HG03175 (cell line): Measurements from ENCODE around the gene PRRC2B.

Experiments used
- ATAC-seq: cut with Tn5 transposase; IDR thresholded peaks from one replicate; pipeline ENCODE4 v1.9.1; 2021; ENCODE audit warnings: mild to moderate bottlenecking, moderate library complexity; ENCODE audit not compliant: unreplicated experiment

The PRRC2B gene

DNA sequence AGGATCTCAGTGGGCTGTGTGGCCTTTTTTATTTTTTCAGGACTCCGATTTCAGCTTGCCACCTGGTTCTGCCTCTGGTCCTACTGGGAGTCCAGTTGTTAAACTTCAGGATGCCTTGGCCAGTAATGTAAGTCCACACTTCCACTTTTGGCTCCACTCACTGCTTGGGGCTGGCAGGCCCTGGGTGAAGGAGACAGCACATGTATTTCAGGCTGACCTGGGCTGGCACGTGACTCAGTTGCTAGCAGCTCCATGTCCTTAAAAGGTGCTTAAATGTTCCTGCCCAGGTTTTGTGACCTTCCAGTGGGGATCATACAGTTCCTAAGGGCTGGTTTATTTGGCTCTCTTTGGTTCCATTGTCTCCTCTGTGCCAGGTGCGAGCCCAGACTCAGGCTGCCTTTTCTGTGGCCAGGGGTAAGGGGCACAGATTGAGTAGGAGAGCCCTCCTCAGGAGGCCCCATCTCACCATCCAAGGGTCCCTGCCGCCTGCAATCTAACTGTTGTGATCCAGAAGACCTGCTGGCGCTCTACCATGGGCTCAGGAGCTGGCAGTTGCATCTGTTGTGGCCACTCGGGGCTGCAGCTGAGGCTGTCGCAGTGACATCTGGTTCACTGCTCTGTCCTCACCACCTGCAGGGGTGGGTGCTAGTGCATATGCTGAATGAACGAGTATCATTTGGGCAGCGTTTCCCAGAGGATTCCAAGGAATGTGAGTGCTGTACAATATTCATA, 89.6 kb downstream of the PRRC2B start:
- ATAC-seq: no peak

DNA sequence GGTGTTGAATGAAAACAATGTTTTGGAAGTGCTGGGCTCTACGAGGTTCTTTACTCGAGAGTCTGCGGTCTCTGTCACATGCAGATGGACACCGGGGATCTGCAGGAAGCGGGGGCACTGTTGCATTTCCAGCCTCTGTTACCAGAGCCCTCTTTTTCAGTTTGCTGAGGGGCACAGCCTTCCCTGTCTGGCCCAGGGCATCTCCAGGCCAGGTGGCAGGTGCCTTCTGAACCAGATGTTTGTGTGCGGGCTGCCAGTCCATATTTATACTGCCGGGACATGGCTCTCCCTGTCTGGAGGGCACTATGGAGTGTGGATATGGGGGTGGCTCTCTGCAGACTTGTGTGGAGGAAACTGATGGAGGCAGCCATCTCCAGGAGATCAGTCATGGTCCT, 90.2 kb downstream of the PRRC2B start:
- ATAC-seq: no peak

DNA sequence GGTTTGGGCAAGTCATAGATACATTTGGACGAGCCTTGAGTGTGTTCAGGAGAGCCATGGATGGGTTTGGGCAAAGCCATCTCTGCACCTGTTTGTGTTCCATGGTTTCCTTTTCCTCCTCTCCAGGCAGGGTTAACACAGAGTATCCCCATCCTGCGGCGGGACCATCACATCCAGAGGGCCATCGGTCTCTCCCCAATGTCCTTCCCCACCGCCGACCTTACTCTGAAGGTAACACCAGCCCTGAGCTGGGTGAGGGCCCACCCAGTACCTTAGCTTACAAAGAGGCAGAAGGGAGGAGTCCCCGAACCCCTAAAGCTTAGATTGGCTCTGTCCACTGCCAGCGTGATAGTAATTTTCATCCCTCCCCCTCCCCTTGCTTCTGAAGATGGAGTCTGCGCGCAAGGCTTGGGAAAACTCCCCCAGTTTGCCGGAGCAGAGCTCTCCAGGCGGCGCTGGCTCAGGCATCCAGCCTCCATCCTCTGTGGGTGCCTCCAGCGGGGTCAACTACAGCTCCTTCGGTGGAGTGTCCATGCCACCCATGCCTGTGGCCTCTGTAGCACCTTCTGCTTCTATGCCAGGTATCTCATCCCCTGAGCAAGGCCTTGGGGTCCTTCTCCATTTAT, 90.8 kb downstream of the PRRC2B start:
- ATAC-seq: no peak

DNA sequence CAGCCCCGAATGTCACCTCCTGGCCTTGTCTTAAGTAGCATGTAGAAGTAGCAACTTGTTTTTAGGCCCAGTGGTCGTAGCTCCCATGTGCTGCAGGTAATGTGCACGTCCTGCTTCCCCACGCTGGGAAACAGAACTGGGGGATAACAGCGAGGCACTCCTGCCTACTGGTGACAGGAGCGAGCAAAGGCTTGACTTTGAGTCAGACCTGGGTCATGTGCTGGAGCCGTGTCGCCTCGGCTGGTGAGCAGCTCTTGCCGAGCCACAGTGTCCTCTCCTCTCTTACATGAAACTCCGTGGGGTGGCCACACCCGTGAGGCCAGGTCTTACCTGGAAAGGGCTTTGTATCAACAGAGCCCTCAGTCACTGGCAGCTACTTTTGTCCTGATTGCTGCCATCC, 91.3 kb downstream of the PRRC2B start:
- no peak for ATAC-seq

DNA sequence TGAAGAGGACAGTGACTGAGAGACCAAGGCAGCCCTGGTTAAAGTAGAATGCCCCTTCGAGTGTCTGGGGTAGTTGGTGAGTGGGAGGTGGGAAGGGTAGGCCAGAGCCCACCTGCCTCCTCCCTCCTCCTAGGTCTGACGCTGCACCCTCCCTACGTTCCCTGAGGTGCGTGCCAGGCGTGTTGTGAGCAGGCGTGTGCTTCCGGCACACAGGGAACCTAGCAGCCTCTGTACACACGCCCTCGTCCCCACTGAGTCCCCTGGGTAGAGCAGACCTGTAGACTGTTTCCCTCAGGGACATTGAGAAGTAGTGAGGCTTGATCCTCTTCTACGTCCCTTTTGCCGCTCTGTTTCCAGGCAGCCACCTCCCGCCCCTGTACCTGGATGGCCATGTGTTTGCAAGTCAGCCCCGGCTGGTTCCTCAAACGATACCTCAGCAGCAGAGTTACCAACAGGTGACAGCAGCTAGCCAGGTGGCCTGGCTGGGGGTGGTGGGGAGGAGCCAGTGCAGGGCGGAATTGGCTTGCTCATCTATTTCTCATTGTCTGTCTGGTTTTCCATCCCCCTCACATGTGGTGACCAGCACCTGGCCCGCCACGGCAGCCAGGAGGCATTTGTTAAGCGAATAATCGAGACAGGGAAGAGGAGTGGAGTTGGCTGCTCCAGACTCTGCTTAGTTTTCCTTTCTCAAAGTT, 92.0 kb downstream of the PRRC2B start:
- no peak for ATAC-seq

DNA sequence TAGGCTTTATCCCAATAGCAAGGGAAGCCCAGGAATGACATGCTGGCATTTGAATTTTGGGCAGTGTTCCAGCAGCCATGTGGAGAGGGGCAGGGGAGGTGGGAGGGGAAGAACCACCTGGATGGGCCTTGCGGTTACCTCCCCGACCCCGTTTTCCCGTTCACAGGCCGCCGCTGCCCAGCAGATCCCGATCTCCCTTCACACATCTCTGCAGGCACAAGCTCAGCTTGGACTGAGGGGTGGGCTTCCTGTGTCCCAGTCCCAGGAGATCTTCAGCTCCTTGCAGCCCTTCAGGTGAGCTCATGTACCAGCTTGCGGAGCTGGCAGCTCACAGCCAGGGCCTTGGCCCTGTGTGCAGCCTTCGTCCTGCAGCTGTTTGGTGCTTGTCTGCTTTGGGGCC, 93.1 kb downstream of the PRRC2B start:
- no peak for ATAC-seq

DNA sequence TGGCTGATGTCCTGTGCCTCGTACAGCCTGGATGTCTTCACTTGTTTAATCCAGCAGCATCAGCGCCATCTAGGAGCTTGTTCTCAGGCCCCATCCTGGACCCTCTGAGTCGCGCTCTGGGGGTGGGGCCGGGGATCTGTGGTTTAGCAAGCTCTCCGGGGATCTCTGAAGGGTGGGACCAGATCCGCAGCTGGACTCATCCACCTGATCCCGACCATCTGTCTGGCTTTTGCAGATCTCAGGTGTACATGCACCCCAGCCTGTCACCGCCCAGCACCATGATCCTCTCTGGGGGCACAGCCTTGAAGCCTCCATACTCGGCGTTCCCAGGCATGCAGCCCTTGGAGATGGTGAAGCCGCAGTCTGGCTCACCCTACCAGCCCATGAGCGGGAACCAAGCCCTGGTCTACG, 93.7 kb downstream of the PRRC2B start:
- no peak for ATAC-seq

DNA sequence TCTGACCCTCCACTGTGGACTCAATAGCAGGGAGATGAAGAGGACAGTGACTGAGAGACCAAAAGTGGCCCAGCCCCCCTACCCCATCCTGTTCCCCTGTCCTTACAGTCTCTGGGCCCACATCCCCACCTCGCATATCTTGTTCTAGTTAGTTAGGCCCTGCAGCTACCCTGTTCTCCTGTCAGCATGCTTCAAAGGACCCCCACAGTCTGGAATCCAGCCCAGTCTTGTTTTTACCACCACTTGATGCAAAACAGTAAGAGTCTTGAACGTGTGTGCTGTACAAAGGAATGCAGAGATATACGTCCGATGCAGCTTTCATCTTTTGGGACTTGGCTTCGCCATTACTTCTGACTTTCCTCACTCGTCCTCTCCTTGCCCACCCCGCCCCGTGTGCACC, 96.6 kb downstream of the PRRC2B start:
- ATAC-seq: no peak

DNA sequence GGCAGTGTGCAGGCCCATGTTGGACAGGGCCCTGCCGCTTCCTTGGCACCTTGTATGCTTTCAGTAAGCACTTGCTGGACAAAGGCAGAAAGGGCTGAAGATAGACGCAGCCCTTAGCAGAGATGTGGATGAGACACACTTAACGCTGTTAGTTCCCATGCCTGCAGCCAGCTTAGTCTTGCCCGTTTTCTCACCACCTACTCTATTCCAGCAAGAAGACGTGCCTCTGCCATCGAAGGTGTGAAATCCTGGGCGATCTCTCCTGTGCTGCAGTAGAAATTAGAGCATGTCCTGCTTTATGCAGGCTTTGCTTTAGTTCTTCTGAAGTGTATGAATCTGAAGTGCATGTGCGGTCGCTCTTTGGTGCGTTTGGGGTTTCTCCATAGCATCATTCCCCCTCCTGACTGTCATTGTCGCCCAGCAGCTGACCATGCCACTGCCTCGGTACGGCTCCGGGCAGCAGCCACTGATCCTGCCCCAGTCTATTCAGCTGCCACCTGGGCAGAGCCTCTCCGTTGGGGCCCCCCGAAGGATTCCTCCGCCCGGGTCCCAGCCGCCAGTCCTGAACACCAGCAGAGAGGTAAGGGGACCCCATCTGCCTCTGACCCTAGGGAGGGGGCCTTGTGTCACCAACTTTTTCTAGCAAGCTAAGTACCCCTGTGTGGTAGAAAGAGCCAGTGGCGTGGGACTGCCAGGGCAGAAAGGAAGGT, 97.3 kb downstream of the PRRC2B start:
- no peak for ATAC-seq

DNA sequence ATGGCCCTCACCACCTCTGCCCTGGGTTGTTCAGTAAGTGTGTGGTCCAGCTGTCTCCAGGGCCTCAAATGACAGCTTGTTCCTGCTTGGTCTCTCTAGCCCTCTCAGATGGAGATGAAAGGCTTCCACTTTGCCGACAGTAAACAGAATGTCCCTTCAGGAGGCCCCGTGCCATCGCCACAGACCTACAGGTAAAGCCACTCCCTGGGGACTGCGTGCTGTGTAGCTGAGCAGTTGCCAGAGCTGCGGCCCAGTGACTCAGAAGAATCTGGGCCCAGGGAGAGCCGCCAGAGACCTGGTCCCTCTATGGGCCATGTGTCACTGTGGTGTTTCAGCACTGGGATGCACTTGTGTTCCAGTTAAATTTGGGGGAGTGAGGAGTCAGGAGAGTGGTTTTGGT, 98.2 kb downstream of the PRRC2B start:
- ATAC-seq: no peak

DNA sequence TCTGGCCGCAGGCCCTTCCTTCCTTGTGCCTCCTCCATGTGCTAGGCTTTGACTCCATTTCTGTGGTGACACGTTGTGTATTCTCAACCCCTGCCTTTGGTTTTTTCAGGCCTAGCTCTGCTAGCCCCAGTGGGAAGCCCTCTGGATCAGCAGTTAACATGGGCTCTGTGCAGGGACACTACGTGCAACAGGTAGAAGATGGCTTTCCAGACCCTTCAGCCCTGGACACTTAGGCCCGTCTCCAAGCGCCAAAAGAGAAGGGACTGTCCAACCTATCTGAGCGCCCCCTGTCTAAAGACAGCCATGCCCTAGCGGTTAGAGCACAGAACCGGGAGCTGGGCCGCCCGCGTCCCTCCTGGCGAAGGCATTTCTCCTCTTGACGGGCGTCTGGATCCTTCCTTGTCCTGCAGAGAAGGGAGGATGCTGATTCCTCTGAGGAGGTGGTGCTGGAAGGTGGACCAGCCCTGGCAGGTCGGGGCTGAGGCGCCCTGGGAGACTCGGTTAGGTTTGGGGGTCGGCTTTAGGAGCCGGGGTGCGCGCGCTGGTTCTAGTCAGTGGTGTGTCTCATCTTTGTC, 100.5 kb downstream of the PRRC2B start:
- ATAC-seq: no peak

DNA sequence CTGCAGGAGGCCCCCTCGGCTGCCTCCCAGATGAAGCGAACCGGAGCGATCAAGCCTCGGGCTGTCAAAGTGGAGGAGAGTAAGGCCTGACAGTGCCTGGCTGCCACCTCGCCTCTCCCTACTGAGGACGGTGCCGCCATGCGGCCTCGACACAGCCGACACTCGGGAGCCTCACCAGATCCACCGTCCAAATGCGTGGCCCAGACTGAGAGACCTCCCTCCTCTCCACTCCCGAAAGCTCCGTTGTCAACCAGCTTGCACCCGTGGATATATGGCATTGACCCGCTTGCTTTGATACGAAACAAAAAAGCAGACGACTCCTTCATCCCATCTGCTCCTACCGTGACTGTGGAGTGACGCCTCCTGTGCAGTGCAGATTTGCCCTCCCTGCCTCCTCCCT, 101.9 kb downstream of the PRRC2B start:
- ATAC-seq: no peak

DNA sequence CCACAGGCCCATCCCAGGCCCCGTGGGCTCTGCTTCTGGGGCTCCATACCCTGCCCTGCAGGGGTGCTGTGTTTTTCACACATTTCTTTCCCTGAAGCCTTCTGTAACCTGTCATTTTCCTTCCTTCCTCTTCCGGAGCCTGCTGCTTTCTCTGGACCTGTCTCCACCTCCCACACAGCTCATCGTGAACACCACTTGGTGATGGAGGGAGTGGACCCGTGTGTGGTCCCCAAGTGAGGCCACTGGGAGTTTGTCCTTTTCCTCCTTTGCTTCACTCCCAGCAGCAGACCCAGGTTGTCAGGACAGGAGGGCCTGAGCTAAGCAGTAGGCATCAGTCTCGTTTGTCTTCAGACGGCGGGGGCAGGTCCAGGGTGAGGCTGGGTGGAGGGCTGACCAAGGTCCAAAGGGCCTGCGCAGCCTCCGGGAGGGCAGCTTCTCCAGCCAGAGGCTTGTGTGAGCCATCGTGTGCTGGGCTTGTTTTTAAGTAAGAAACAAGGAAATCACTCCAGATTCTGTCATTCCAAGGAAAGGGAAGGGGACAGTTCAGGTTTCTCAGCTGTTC, 103.0 kb downstream of the PRRC2B start:
- ATAC-seq: no peak

DNA sequence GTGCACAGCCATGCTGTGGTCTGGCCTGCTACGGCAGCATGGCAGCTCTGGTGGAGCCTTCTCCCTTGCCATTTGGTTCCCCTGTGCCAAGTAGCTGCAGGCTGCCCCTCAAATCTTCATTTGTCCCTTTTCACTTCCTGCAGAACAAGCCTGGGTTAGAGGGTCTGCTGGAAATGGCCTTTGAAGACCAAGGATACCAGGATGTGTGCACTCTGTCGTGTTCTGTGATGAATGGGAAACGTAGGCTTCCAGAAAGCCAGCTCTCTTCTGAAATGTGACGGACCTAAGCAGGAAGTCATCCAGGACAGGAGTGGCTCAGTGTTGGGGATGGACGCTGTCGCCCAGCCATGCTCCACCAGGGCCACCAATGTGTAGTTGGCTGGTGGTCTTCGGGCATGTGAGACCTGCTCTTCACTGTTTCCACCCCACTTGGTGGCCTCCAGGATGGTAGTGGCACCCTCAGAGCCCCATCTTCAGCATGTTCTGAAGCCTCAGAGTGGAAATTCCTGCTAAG, 105.4 kb downstream of the PRRC2B start:
- no peak for ATAC-seq

DNA sequence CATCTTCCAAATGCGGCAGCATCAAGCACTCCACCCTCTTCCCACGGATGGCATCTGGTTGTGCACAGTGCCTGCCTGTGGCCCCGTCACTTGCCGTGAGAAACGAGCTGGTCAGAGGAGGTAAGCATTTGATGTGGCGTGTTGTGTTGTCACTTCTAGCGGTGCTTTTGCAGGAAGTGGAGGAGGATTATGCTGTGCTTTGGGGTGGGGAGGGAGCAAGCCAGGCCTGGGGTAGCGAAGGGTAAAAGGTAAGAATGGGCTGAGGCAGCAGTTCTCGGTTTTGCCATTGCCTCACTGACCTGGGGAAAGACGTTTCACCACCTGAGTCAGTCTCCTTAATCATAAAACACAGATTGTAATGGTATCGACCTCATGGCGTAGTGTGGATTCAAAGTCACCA, 106.5 kb downstream of the PRRC2B start:
- ATAC-seq: no peak

DNA sequence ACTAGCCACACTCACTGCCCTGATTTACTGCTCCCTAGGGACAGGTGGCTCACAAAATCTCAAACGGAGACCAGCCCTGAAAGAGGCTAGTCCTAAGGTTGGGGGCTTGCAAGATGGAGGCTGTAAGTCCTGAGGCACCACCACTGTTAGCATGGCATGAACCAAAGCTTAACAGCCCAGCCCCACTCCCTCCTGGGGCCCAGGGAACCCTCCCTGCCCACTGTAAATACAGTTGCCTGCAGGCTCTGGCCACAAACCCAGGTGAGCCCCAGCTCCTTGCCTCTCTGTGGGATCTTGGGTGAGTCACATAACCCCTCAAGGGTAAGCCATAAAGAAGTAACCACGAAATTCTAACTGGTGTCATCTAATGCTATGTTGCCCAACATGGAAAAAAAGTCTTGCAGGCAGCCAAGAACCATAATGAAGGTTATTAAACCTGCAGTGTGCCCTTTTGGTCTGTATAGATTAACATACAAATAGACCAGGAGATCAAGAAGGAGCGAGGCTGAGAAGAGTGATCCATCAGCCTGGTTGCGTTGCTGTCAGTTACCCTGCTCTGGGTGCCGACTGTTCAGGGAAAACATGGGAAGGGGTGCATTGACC, 107.2 kb downstream of the PRRC2B start:
- ATAC-seq: no peak

DNA sequence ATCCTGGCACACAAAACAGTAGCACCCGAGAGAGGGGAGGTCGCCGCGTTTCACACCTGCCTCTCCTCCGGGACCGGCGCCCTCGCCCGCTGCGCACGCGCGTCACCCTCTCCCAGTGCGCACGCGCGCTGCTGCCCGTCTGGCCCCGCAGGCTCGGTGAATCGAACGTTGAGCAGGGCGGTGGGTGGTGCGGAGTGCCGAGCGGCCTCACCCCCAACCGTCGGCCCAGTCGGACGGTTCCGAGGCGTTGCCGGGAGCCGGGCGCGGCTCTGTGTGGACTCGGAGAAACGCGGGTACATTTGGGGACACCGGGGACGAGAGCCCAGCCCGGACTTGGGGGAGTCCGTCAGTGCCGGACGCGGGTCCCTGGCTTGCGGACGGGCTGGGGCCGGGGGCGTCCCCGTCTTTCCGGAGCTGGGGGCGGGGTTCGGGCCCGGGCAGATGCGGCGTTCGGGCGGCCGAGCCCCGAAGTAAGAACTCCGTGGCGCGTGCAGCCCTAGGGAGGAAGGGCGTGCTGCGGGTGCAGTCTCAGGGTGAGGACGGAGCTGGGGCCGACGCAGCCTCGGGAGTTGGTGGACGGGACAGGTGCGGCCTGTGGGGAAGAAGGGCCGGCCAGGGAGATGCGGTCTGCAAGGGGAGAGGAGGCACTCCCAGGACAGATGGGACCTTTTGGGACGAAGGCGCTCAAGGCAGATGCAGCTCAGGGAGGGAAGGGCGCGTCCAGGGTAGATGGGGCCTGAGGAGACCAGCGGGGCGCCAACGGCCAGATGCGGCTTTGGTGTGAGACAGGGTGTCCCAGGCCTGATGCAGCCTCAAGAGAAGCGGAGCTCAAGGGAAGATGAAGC, 109.1 kb downstream of the PRRC2B start, which contains the start of gene POMT1:
Gene POMT1 (plus strand): TSS at position 138 of the 845 bp plus-strand sequence. CDS start 1,301 bp downstream, outside the sequence.
- ATAC-seq: peak; percentile 81

DNA sequence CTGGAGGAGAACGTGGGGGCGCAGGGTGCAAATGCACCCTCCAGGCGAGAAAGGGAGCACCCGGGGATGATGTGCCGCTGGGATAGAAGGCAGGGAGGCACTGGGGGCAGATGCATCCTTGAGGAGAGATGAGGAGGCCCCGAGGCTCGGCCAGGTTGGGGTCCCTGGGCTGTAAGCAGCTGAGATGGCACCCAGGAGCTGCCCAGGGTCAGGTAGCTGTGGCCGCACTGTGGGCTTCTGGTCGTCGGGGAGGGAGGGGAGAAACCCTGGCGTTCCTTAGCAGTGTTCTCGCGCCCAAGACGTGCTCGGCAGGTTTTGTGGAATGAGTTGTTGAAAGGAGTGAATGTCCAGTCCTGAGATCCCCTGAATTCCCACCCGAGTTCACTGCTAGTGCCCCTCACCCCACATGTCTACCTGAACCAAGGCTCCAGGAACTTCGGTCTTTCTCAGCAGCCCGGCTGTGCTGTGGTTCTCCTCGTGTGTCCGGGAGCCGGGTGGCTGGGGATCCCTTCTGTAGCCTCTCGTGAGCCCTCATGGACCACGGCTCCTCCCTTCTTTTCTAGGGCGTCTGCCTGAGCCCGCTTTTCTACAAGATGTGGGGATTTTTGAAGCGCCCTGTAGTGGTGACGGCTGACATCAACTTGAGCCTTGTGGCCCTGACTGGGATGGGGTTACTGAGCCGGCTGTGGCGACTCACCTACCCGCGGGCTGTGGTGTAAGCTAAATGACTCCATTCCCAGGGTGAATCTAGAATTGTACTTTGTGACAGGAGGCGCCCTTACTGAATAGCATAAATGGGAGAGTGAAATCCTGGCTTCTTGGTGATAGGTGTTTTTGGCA, 110.0 kb downstream of the PRRC2B start:
- no peak for ATAC-seq
